ENCODE data around the gene CCDC190. TPM values are rescaled to one million over a fixed set of nuclear protein-coding genes. Genes with fewer than 3 reads are reported as not detected.

Gene CCDC190
- polyA plus RNA-seq, 3 donors, result not detected

- H3K36me3 Mint-ChIP-seq, result no peaks in the 10 kb centered on the region
- H3K27me3 Mint-ChIP-seq (ENCODE audit: low read depth in 3 of 3), result peaks cover 2 to 4% (median 2%) of the 10 kb centered on the region in 3 donors
- intact Hi-C loops (cut with micrococcal nuclease), result no loop called here
- H3K79me2 ChIP-seq (ENCODE audit: insufficient read depth, low read length), result no peaks in the 10 kb centered on the region
- H3K27ac Mint-ChIP-seq, result peak overlapping the region in 2 of 7 donors; percentile 84 to 85
- H2AFZ ChIP-seq (ENCODE audit: insufficient read depth, low read depth, low read length, poor library complexity, severe bottlenecking), result no peak overlapping the region
- H4K20me1 ChIP-seq (ENCODE audit: insufficient read depth, low read length), result no peaks in the 10 kb centered on the region
- peaks cover 30% of the 10 kb centered on the region for H3K4me1 Mint-ChIP-seq
- H3K4me3 ChIP-seq (replicated peaks in 1 of 3; ENCODE audit: low read depth in 2 of 3, low read length in 3 of 3), result peak overlapping the region in 1 of 3 experiments; percentile 66
- no peaks in the 10 kb centered on the region for H3K9me3 ChIP-seq (replicated peaks in 1 of 2; ENCODE audit: control insufficient read depth in 1 of 2, insufficient read depth in 1 of 2, low read length in 2 of 2)
- DNase-seq, result no peak
- H3K4me1 ChIP-seq (ENCODE audit: control insufficient read depth in 1 of 2, insufficient read depth in 2 of 2, low read length in 2 of 2), result peaks cover 24 to 28% of the 10 kb centered on the region in 2 donors
- peak overlapping the region; percentile 74 for H3K4me2 ChIP-seq (replicated peaks; ENCODE audit: extremely low read depth, low read length, poor library complexity, severe bottlenecking)
- H3K27ac ChIP-seq (ENCODE audit: low read depth in 1 of 2, low read length in 2 of 2), result no peak overlapping the region
- H3K9ac ChIP-seq (ENCODE audit: insufficient read depth, low read length, poor library complexity, severe bottlenecking), result no peak overlapping the region
- peak overlapping the region in 1 of 2 donors; percentile 71 for H3K4me3 Mint-ChIP-seq
- H3K36me3 ChIP-seq (replicated peaks in 1 of 2; ENCODE audit: control insufficient read depth in 1 of 2, insufficient read depth in 2 of 2, low read length in 2 of 2), result no peaks in the 10 kb centered on the region
- no peaks in the 10 kb centered on the region for H3K27me3 ChIP-seq (ENCODE audit: control insufficient read depth in 2 of 2, insufficient read depth in 2 of 2, low read length in 2 of 2)
- peaks cover 0 to 4% (median 0%) of the 10 kb centered on the region in 7 donors for H3K9me3 Mint-ChIP-seq
- no peak for TF ChIP-seq CTCF (IDR thresholded peaks at IDR 0.05)
These were observed 32.6 kb upstream of the CCDC190 start for GRCh38 chr1:162893612-162893908.

GRCh38 chr1:162892906-162893611 is 32.1 kb upstream of the CCDC190 start:
- peaks cover 2 to 5% (median 4%) of the 10 kb centered on the region in 3 donors for H3K27me3 Mint-ChIP-seq (ENCODE audit: low read depth in 3 of 3)
- no peak overlapping the region for H3K9ac ChIP-seq (ENCODE audit: insufficient read depth, low read length, poor library complexity, severe bottlenecking)
- H3K36me3 Mint-ChIP-seq, result no peaks in the 10 kb centered on the region
- no peaks in the 10 kb centered on the region for H3K27me3 ChIP-seq (ENCODE audit: control insufficient read depth in 2 of 2, insufficient read depth in 2 of 2, low read length in 2 of 2)
- DNase-seq, result peak; percentile 59 to 75 (median 74)
- H3K4me3 ChIP-seq (replicated peaks in 1 of 3; ENCODE audit: low read depth in 2 of 3, low read length in 3 of 3), result peak overlapping the region in 2 of 3 experiments; percentile 13 to 66
- H3K4me1 ChIP-seq (ENCODE audit: control insufficient read depth in 1 of 2, insufficient read depth in 2 of 2, low read length in 2 of 2), result peaks cover 24 to 28% of the 10 kb centered on the region in 2 donors
- no peaks in the 10 kb centered on the region for H3K9me3 ChIP-seq (replicated peaks in 1 of 2; ENCODE audit: control insufficient read depth in 1 of 2, insufficient read depth in 1 of 2, low read length in 2 of 2)
- peak overlapping the region in 1 of 2 donors; percentile 71 for H3K4me3 Mint-ChIP-seq
- TF ChIP-seq CTCF (IDR thresholded peaks at IDR 0.05), result no peak
- intact Hi-C loops (cut with micrococcal nuclease), result no loop called here
- H3K9me3 Mint-ChIP-seq, result peaks cover 0 to 4% (median 0%) of the 10 kb centered on the region in 7 donors
- no peaks in the 10 kb centered on the region for H3K79me2 ChIP-seq (ENCODE audit: insufficient read depth, low read length)
- peak overlapping the region in 1 of 2 donors; percentile 70 for H3K27ac ChIP-seq (ENCODE audit: low read depth in 1 of 2, low read length in 2 of 2)
- peak overlapping the region; percentile 74 for H3K4me2 ChIP-seq (replicated peaks; ENCODE audit: extremely low read depth, low read length, poor library complexity, severe bottlenecking)
- H3K4me1 Mint-ChIP-seq, result peaks cover 32% of the 10 kb centered on the region
- H3K36me3 ChIP-seq (replicated peaks in 1 of 2; ENCODE audit: control insufficient read depth in 1 of 2, insufficient read depth in 2 of 2, low read length in 2 of 2), result no peaks in the 10 kb centered on the region
- peak overlapping the region; percentile 79 to 93 (median 85) for H3K27ac Mint-ChIP-seq
- no CpG with 5 or more reads among the region's 5 CpGs for WGBS (ENCODE audit: insufficient coverage)
- no peaks in the 10 kb centered on the region for H4K20me1 ChIP-seq (ENCODE audit: insufficient read depth, low read length)
- no peak overlapping the region for H2AFZ ChIP-seq (ENCODE audit: insufficient read depth, low read depth, low read length, poor library complexity, severe bottlenecking)
